GM12878 (cell line): Measurements from ENCODE around the gene MESD. TPM values are rescaled to one million over a fixed set of nuclear protein-coding genes. Genes with fewer than 3 reads are reported as not detected.

Experiments used
- ATAC-seq: fragments of 200-7000 bp; cut with Tn5 transposase; 3 replicates; pipeline ENCODE4 v1.9.1; 2020; ENCODE audit warnings: mild to moderate bottlenecking, moderate library complexity
- BruUV-seq: library from RNA; stranded (reverse); fragments of 400-500 nt; replicated peaks from 2 replicates; lab custom pipeline; 2021; lab: Mats Ljungman, UMichigan
- CTCF ChIA-PET: fragments of 300-600 bp; sonication (Branson Sonifier 250); formaldehyde crosslinking; extraction: SDS; loops from one replicate; lab custom pipeline; 2021; ENCODE audit warnings: inconsistent platforms; lab: Yijun Ruan, JAX
- POLR2A ChIA-PET: fragments of 350-600 bp; formaldehyde crosslinking; extraction: SDS; loops from one replicate; lab custom pipeline; 2021; ENCODE audit warnings: inconsistent platforms; lab: Charles Lee
- RAD21 ChIA-PET: fragments of 300-600 bp; sonication (Branson Sonifier 250); formaldehyde crosslinking; loops from one replicate; lab custom pipeline; 2023; ENCODE audit warnings: antibody characterized with exemption; ENCODE audit not compliant: unreplicated experiment; lab: Charles Lee
- SMC1A ChIA-PET: fragments of 300-600 bp; sonication (Branson Sonifier 250); formaldehyde crosslinking; loops from one replicate; lab custom pipeline; 2023; ENCODE audit not compliant: unreplicated experiment, uncharacterized antibody; lab: Charles Lee
- DNase-seq: peaks from one replicate; pipeline ENCODE4 v3.0.0-alpha.2; 2011; ENCODE audit warnings: low read depth, low spot score
- FAIRE-seq: peaks from 3 replicates; lab custom pipeline; 2011; peaks lifted over from hg19 to GRCh38; lab: Jason Lieb, UNC
- H2AFZ ChIP-seq: 2 replicates; pipeline ENCODE4 v1.6.0; 2011; ENCODE audit warnings: low read depth, low read length, control low read depth; ENCODE audit not compliant: control insufficient read depth
- H3K27ac ChIP-seq: 2 replicates; pipeline ENCODE4 v1.5.1; 2011; ENCODE audit warnings: control low read depth; ENCODE audit not compliant: control insufficient read depth, insufficient read depth
- H3K27me3 ChIP-seq, 2 experiments: replicated peaks in 1 of 2; 2 replicates each; pipeline versions ENCODE4 v1.6.0 to v1.6.1; 2011; ENCODE audit warnings: low read length in 1 of 2; ENCODE audit not compliant: control insufficient read depth in 2 of 2, insufficient read depth in 2 of 2
- H3K36me3 ChIP-seq, 2 experiments: 2 replicates each; pipeline ENCODE4 v1.5.1; 2011; ENCODE audit warnings: low read length in 1 of 2; ENCODE audit not compliant: control insufficient read depth in 2 of 2, insufficient read depth in 2 of 2
- H3K4me1 ChIP-seq: 2 replicates; pipeline ENCODE4 v1.6.1; 2011; ENCODE audit warnings: mild to moderate bottlenecking, low read length, moderate library complexity, mixed read lengths; ENCODE audit not compliant: control insufficient read depth, insufficient read depth
- H3K4me2 ChIP-seq: 2 replicates; pipeline ENCODE4 v1.6.0; 2011; ENCODE audit warnings: control low read depth; ENCODE audit not compliant: control insufficient read depth, insufficient read depth
- H3K4me3 ChIP-seq: fragments of 200-600 bp; sonication (generic); 2 replicates; pipeline ENCODE4 v1.5.1; 2016
- H3K79me2 ChIP-seq: 2 replicates; pipeline ENCODE4 v1.6.0; 2011; ENCODE audit warnings: low read length; ENCODE audit not compliant: control insufficient read depth, insufficient read depth
- H3K9ac ChIP-seq: 2 replicates; pipeline ENCODE4 v1.8.0; 2011; ENCODE audit warnings: low read length, control low read depth, mixed read lengths; ENCODE audit not compliant: control insufficient read depth, insufficient read depth
- H3K9me3 ChIP-seq: replicated peaks from 3 replicates; pipeline ENCODE4 v1.5.1; 2011; ENCODE audit warnings: mild to moderate bottlenecking, low read length; ENCODE audit not compliant: control insufficient read depth, insufficient read depth
- H4K20me1 ChIP-seq: 2 replicates; pipeline ENCODE4 v1.6.0; 2011; ENCODE audit not compliant: control insufficient read depth, insufficient read depth
- ATF3 ChIP-seq: IDR thresholded peaks from 2 replicates; pipeline ENCODE4 v1.6.1; 2011; ENCODE audit warnings: low read depth, mild to moderate bottlenecking, low read length, moderate library complexity, borderline replicate concordance; ENCODE audit errors: extremely low read depth
- EP300 ChIP-seq, 2 experiments: fragments of 150-350 bp in 1 of 2; IDR thresholded peaks; 2 replicates each; pipeline ENCODE4 v1.6.1; 2011 to 2012; ENCODE audit warnings: low read depth in 2 of 2, low read length in 2 of 2, borderline replicate concordance in 1 of 2, improper control_type of control experiment in 1 of 2, inconsistent platforms in 1 of 2; ENCODE audit not compliant: control insufficient read depth in 1 of 2
- ETV6 ChIP-seq, 2 experiments: fragments of 450-650 bp in 1 of 2; IDR thresholded peaks in 1 of 2; conservative IDR thresholded peaks in 1 of 2; 2 replicates each; pipeline ENCODE4 v1.6.1; 2014; ENCODE audit warnings: antibody characterized with exemption in 1 of 2, borderline replicate concordance in 1 of 2, low read depth in 1 of 2, mild to moderate bottlenecking in 1 of 2, moderate library complexity in 1 of 2
- FOS ChIP-seq: IDR thresholded peaks from 3 replicates; pipeline ENCODE4 v1.6.1; 2011; ENCODE audit warnings: borderline replicate concordance; ENCODE audit not compliant: insufficient read length; ENCODE audit errors: extremely low read depth
- HDAC2 ChIP-seq: fragments of 200-600 bp; sonication (generic); IDR thresholded peaks from 2 replicates; pipeline ENCODE4 v1.6.1; 2017
- HDGF ChIP-seq: fragments of 450-650 bp; IDR thresholded peaks from 2 replicates; pipeline ENCODE4 v1.6.1; 2016; ENCODE audit warnings: antibody characterized with exemption
- IKZF1 ChIP-seq: fragments of 450-650 bp; conservative IDR thresholded peaks from 2 replicates; pipeline ENCODE4 v1.6.1; 2017; ENCODE audit warnings: antibody characterized with exemption, mild to moderate bottlenecking
- LARP7 ChIP-seq: fragments of 450-650 bp; IDR thresholded peaks from 2 replicates; pipeline ENCODE4 v1.6.1; 2017; ENCODE audit warnings: mild to moderate bottlenecking
- MXI1 ChIP-seq: fragments of 150-350 bp; IDR thresholded peaks from 2 replicates; pipeline ENCODE4 v1.6.1; 2011; ENCODE audit warnings: low read depth, mild to moderate bottlenecking, inconsistent platforms, low read length, improper control_type of control experiment
- NR2C2 ChIP-seq: IDR thresholded peaks from 2 replicates; pipeline ENCODE4 v1.6.1; 2011; ENCODE audit warnings: borderline replicate concordance, low read depth; ENCODE audit not compliant: control insufficient read depth, insufficient read length
- PAX5 ChIP-seq: IDR thresholded peaks from 2 replicates; pipeline ENCODE4 v1.6.1; 2011; ENCODE audit warnings: low read depth, low read length, borderline replicate concordance
- PAX8 ChIP-seq: fragments of 450-650 bp; IDR thresholded peaks from 2 replicates; pipeline ENCODE4 v1.6.1; 2017; ENCODE audit warnings: mild to moderate bottlenecking, moderate library complexity
- RUNX3 ChIP-seq: IDR thresholded peaks from 2 replicates; pipeline ENCODE4 v1.6.1; 2012; ENCODE audit warnings: low read length, inconsistent platforms
- SUZ12 ChIP-seq: fragments of 200-600 bp; sonication (generic); IDR thresholded peaks from one replicate; pipeline ENCODE4 v1.6.1; 2018; ENCODE audit warnings: antibody characterized with exemption, mild to moderate bottlenecking; ENCODE audit not compliant: unreplicated experiment
- ZBTB33 ChIP-seq: fragments of 450-650 bp; IDR thresholded peaks from 2 replicates; pipeline ENCODE4 v1.6.1; 2017; ENCODE audit warnings: mild to moderate bottlenecking
- WGBS: methylation state at CpG from one replicate; pipeline ENCODE4 v1.1.6; 2016; ENCODE audit warnings: low lambda C conversion rate; ENCODE audit not compliant: insufficient replicate concordance, insufficient coverage; ENCODE audit errors: missing lambda C conversion rate; 5-methylcytosine and 5-hydroxymethylcytosine counted together
- in situ Hi-C: fragments of 300-500 bp; cut with MboI; formaldehyde crosslinking; loops from 9 replicates; pipeline ENCODE4 v1.14.3; 2018; ENCODE audit warnings: mixed read lengths
- intact Hi-C: fragments of 100-400 bp; cut with micrococcal nuclease; formaldehyde crosslinking; loops from one replicate; pipeline ENCODE4 v1.14.2; 2022; ENCODE audit not compliant: unreplicated experiment
- polyA plus RNA-seq, 11 experiments: library from polyadenylated mRNA; depleted of rRNA in 4 of 11; unstranded in 6 of 11; stranded (reverse) in 5 of 11; fragments of >200 nt; fragmentation: Nextera tagmentation in 4 of 11; fragmentation: Illumina TruSeq in 1 of 11; extraction: Ambion mirVana in 4 of 11; extraction: Trizol in 1 of 11; gene quantifications; 1 replicate in 1 of 11; 2 replicates in 10 of 11; pipeline versions ENCODE4 v1.2.1 to v1.2.3, GENCODE V29; 2011 to 2016; ENCODE audit warnings: inconsistent platforms in 2 of 11, missing spikeins in 2 of 11, low read depth in 1 of 11
- total RNA-seq, 4 experiments: library from RNA; depleted of rRNA in 3 of 4; stranded (reverse); fragments of >200 nt in 3 of 4; fragmentation: Illumina TruSeq in 1 of 4; extraction: Trizol in 1 of 4; gene quantifications; 2 replicates each; pipeline versions ENCODE4 v1.2.1 to v1.2.3, GENCODE V29; 2013 to 2021

MESD gene
- total and polyA plus RNA-seq, 10 of the 15 experiments (the other 5 are each of a cell fraction or from before 2014, with no cell fraction given): 10.2 to 39.8 (median 20.9) TPM

GRCh38 chr15:81032355-81032754 lies 42.7 kb upstream of the MESD start:
- Histone ChIP-seq H3K4me2 (no peak overlapping the region), H3K27ac (no peak overlapping the region), H4K20me1 (no peaks in the 10 kb centered on the region), H3K27me3 (no peaks in the 10 kb centered on the region), H3K4me1 (peaks cover under 1% of the 10 kb centered on the region), H3K79me2 (no peaks in the 10 kb centered on the region), H2AFZ (no peak overlapping the region), H3K9ac (no peak overlapping the region), H3K4me3 (no peak overlapping the region), H3K36me3 (no peaks in the 10 kb centered on the region), H3K9me3 (peaks cover 5% of the 10 kb centered on the region)
- no peak for FAIRE-seq
- no peak for ATAC-seq
- no peak for TF ChIP-seq PAX8
- TF ChIP-seq PAX5: no peak
- TF ChIP-seq ETV6 (conservative IDR thresholded peaks at IDR 0.05 in 1 of 2, IDR thresholded peaks at IDR 0.05 in 1 of 2; ENCODE audit: borderline replicate concordance in 1 of 2, low read depth in 1 of 2): no peak
- TF ChIP-seq SUZ12: no peak
- TF ChIP-seq FOS: no peak
- TF ChIP-seq ZBTB33: no peak
- TF ChIP-seq LARP7: no peak
- no peak for TF ChIP-seq MXI1
- TF ChIP-seq HDGF: no peak
- no peak for TF ChIP-seq ATF3
- TF ChIP-seq HDAC2: no peak
- TF ChIP-seq IKZF1: no peak
- TF ChIP-seq RUNX3: no peak
- TF ChIP-seq EP300 (IDR thresholded peaks at IDR 0.05; ENCODE audit: borderline replicate concordance in 1 of 2, control insufficient read depth in 1 of 2, low read depth in 2 of 2, low read length in 2 of 2): no peak
- no peak for TF ChIP-seq NR2C2
- in situ Hi-C loops: no loop called here
- intact Hi-C loops: no loop called here
- BruUV-seq: no TSS peak
- DNase-seq: no peak
- ChIA-PET CTCF (interaction anchor here (0.6 to 1.3 kb wide), 3 partner anchors 12 to 243 kb away, joined by 3 read pairs; no protein-coding TSS in a partner anchor), RAD21 (interaction anchor here (1.0 to 1.5 kb wide), 2 partner anchors 9 to 235 kb away, joined by 3 read pairs; no protein-coding TSS in a partner anchor), POLR2A (no interaction called here), SMC1A (interaction anchor here (1.0 to 1.5 kb wide), 3 partner anchors 14 to 34 kb away, joined by 3 to 5 read pairs (median 3); no protein-coding TSS in a partner anchor)
- WGBS: 67% methylated on average over 4 of the region's 4 CpGs
